Cerebellar nuclear complex (tissue), 1 donor: ENCODE measurements around the gene ZRSR2.
"Not testable (repeated sequence)": the region's sequence is repeated elsewhere in the genome, so short reads cannot be mapped to it uniquely, and the experiment has no call there.

ENCODE experiments used
- DNase-seq, 2 experiments: peaks; one replicate each; lab custom pipeline; 2025; lab: John Stamatoyannopoulos, UW

The ZRSR2 gene, protein sequence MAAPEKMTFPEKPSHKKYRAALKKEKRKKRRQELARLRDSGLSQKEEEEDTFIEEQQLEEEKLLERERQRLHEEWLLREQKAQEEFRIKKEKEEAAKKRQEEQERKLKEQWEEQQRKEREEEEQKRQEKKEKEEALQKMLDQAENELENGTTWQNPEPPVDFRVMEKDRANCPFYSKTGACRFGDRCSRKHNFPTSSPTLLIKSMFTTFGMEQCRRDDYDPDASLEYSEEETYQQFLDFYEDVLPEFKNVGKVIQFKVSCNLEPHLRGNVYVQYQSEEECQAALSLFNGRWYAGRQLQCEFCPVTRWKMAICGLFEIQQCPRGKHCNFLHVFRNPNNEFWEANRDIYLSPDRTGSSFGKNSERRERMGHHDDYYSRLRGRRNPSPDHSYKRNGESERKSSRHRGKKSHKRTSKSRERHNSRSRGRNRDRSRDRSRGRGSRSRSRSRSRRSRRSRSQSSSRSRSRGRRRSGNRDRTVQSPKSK

DNA sequence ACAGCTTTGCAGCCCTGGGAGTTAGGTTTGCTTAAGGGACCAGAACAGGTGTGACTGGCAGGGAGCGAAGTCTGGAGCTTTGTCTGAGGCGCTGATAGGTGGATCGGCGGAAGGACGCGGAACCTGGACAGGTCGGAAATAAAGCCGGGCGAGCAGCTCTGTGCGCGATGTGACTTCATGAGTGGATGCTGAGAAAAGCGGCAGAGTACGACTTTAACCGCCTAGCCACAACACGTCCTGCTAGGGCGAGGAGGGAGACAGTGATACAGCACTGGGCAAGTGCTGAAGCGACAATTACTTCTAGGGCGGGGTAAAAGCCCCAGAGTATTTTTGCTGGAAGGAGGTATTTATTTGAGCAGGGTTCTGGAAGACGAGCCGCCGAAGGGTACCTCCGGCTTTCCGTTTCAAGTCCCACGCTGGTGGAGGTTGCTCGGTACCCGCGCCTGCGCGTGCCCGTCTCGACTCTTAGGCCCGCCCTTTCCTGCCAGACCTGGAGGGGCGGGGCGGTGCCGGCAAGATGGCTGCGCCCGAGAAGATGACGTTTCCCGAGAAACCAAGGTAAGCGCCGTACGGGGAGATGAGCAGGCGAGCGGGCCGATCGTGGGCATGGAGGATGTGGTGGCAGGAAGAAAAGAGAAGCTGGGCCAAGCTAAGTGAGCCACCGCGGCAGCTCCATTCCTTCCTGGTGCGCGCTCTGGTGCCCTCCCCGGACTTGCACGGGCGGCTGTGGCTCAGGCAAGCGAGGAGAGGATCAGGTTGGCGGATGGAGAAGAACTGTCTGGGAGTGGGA lies at the start of gene ZRSR2:
Gene ZRSR2, plus strand, starts transcription at position 506 of the 790 bp plus-strand sequence. Its CDS starts 12 bp downstream, at position 518.
- peak; percentile 53 to 69 for DNase-seq

DNA sequence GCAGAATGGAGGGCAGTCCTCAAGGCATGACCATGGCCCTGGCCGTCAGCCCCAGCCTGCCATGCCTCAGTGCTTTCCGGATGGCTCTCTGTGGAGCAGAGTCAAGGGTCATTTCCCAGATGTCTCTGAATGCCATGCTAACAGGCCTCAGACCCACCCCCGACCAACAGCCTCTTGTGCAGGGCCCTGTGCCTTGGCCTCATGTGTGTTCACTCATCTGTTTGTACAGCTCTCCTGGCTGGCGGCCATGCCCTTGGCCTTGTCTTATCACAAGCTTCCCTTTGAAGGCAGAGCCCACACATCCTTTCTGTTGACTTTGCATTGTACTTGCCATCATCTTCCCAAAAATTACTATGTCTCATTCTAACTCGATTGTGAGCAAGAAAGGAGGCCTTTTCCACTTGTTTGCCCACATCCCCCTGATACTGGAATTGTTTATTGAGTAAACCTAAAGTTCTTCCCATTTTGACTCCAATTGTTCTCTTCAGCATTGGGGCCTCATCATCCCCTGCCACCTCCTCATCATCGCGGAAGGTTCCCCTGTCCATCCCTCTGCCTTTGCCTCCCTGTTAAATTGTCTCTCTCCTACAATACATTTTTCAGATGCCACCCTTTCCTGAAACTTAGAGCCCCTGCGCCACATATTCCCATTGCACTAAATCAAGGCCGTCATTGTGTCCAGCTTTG lies 46.0 kb upstream of the ZRSR2 start:
- DNase-seq: no peak

DNA sequence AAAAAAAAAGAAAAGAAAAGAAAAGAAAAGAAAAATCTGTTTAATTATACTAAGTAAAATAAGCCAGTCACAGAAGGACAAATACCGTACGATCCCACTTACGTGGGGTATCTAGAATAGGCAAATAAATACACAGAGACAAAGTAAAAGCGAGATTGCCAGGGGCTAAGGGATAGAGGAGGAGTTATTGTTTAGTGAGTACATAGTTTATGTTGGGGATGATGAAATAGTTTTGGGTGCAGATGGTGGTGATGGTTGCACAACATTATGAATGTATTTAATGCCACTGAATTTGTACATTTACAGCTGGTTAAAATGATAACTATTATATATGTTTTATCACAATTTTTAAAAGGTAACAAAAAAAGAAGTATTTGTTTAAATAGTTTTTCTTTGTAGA lies 45.1 kb upstream of the ZRSR2 start:
- no peak for DNase-seq

DNA sequence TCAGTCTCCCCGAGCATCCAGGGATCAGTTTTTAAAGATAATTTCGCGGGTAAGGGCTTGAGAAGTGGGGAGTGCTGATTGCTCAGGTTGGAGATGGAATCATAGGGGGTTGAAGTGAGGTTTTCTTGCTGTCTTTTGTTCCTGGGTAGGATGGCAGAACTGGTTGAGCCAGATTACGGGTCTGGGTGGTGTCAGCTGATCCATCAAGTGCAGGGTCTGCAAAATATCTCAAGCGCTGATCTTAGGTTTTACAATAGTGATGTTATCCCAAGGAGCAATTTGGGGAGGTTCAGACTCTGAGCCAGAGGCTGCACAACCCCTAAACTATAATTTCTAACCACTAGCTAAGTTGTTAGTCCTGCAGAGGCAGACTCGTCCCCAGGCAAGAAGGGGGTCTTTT lies 43.6 kb upstream of the ZRSR2 start:
- not testable (repeated sequence) for DNase-seq

DNA sequence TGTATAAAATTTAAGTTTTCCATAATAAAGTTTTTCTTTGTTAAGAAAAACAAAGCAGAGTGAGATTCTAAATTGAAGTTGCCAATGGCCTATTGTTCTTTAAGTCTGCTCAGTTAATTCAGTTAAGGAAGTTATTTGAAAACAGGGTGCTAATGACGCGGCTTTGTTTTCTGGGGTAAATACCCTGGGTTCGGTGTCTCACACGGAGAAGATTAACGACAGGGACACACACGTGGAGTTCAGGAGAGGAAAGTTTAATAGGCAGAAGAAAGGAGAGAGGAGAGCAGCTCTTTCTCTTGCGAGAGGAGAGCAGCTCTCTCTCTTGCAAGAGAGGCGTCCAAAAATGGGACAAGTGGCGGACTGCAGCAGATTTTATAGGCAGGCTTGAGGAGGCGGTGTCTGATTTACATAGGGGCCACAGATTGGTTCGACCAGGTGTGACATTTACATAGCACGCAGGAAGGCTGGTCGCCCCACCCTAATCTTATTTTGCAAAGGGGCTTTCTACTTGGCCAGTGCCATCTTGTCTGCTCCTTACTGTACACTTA lies 42.6 kb upstream of the ZRSR2 start:
- no peak for DNase-seq

DNA sequence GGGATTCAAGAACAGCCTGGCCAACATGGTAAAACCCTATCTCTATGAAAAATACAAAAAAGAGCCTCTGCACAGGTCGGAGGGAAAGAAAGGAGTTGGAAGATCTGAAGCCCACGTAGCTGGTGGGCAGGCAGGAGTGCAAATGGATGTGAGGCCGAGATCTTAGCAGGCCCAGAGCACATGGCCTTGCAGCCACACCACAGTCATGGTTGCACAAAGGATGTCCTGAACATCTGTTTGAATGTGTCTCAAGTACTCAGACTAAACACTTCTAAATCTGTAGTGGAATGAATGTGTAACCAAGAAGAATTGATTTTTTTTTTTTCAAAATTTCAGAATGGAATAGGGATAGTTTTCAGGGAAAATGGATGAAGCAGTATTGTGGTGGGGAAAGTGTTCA lies 41.4 kb upstream of the ZRSR2 start:
- no peak for DNase-seq

DNA sequence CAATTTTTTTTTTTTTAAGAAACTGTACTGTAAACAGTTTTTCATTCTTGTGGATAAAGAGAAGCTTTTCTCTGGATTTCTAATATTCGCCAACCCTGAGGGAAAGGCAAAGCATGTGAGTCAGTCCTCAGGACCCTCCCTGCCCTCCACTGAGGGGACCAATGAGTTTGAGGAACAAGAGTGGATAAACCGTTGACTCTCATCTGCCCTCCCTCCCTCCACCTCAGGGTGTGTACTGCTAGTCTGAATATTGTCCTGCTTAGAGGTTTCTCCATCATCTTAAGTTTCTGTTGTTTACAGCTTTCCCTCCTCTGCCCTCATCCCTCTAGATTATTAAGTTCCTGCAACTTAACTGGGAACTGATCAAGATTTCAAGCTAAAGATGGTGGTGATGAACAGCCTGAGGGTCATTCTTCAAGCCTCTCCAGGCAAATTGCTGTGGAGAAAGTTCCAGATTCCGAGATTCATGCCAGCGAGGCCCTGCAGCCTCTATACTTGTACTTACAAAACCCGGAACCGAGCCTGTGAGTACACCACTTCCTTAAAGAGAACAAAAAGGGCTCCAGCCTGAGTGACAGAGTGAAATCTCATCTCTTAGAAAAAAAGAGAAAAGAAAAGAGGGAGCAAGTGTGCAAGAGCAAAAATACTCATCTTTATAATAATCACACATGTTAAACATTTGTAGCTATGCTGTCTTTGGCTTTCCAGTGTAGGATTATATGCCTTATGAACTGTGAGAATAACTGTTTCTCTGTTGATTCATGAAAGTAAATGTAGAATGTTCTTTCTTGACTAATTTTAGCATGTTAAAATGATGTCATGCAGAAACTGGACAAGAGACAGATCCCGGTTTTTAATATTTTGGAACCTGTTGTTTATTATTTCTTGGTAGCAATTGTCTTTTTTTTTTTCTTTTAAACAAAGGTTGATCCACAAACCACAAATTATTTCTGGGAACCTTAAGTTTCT lies 40.4 kb upstream of the ZRSR2 start:
- DNase-seq: no peak

DNA sequence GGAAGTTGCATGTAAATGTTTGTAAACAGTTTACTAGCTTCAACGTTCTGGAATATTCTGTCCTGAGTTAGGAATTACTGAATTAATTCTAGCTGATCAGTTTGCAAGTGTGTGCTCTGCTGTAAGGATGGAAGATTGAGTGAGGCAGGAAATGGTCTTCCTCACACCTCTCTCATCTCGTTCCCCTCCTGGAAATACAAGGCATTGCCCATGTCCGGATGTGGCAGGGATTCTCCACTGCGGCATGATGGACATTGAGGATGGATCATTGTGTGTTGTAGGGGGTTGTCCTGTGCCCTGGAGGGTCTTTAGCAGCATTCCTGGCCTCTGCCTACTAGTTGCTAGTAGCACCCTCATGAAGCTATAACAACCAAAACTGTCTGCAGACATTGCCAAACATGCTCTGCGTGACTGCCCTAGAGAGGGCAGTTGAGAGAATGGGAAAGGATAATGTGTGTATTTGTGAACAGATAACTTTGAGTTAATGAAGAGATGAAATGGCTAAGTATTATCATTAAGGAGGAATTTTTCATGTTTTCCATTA lies 39.6 kb upstream of the ZRSR2 start:
- DNase-seq: no peak

DNA sequence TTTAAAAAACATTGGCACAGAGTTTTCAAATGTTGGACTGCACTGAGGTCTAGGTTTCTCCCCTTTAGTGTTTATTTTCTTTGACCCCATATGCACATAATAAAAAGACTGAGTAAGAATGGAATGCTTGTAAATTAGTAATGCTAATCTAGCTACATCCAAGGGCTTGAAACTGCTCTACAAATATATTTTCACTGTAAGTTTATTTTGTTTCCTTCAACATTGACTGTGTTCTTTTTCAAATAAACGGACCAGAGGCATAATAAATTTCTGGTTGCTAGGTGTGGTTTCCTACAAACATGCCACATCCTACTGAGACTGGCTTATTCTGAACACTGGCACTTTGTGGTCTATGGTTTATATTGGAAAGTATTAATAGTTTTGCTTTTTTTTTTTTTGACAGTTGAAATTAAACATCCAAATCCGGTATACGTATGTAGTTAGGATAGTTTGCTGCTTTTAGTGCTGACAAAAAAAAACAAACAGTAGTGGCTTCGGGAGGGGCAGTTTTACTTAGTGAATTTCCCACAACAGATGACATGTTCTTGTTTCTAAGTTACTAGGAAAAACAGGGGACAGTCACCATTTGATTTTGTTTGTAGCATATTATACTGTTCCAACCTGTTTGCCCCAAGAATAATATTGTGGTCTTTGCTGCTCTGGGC lies 39.0 kb upstream of the ZRSR2 start:
- DNase-seq: no peak

DNA sequence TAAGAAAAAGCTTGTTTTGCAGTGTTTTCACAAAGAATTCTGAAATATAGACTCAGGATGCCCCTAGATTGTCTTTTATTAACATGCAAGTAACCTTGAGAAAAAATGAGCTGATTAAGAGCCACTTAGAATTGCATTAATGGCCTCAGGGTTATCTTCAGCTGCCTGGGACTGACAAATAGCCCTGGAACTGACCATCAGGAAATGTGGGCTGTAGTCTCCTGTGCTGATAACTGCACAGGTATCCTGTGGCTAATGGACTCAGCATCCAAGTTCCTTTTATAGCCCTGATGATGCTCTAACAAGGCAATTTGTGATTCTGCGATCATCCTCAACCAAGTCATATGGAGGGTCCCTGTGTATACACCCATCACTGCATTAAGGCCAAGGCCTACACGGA lies 35.2 kb upstream of the ZRSR2 start:
- DNase-seq: no peak

DNA sequence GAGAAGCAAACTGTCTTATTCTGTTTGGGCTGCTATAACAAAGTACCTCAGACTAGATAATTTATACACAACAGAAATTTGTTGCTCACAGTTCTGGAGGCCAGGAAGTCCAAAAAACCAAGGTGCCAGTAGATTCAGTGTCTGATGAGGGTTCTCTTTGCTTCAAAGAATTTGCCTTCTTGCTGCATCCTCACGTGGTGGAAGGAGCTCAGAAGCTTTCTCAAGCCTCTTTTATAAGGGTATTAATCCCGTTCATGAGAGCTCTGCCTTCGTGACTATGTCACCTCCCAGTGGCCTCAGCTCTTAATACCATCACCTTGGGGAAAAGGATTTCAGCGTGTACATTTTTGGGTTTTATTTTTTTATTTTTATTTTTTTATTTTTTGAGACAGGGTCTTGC lies 32.1 kb upstream of the ZRSR2 start:
- DNase-seq: no peak

DNA sequence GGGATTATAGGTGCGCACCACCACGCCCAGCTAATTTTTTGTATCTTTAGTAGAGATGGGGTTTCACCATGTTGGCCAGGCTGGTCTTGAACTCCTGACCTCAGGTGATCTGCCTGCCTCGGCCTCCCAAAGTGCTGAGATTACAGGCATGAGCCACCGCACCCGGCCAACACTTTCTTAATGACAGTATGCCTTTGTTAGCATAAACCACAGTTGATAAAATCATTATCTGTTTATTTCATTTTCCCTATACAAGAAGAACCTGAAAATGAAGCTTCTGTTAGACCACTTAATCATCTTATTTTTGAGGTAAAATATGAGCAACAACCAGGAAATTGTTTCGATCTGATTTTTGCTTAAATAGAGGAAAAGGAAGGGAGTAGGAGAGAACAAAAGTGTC lies 30.4 kb upstream of the ZRSR2 start:
- not testable (repeated sequence) for DNase-seq

DNA sequence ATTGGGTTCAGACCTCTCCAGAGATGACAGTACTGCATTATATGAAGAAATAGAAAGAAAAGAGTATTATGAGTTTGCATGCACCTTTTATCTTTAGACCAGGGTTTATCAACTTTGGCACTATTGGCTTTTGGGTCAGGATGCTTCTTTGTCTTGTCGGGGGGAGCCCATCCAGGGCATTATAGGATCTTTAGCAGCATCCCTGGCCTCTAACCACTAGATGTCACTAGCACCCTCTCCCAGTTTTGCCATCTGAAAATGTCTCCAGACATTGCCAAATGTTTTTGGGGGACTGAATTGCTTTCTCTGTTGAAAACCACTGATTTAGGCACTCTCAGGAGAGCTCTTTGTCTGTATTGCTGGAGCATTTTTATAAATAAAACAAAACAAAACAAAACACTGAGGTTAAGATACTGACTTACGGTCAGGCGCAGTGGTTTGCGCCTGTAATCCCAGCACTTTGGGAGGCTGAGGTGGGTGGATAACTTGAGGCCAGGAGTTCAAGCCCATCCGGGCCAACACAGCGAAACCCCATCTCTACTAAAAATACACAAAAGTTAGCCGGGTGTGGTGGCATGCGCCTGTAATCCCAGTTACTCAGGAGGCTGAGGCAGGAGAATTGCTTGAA lies 28.6 kb upstream of the ZRSR2 start:
- DNase-seq: no peak

DNA sequence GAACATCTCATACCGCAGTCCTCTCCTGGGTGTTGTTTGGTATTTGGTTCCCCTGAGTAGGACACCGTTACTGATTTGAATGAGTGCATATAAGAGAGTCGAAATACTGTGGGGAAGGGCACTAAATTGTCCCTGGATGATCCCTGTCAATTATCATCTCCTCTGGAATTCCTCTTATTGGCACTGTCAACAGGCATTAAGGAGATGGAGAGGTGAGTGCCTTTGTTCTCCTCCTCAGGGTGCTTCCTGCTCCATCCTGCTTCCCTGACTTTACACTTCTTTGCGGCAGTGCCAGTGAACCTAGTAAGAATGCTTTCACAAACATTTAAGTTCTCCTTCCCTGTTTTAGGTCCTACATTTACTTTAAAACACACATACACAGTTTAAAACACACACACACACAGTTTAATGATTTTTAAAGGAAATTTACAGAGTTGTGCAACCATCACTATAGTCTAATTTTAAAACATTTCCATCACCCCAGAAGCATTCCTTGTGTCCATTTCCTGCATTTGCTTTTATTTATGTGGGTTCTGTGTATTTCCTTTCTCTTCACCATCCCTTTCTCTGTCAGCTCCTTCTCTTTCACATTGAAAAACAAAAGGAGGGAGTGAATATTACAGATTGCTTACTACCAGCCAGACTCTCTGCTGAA lies 20.9 kb upstream of the ZRSR2 start:
- DNase-seq: no peak

DNA sequence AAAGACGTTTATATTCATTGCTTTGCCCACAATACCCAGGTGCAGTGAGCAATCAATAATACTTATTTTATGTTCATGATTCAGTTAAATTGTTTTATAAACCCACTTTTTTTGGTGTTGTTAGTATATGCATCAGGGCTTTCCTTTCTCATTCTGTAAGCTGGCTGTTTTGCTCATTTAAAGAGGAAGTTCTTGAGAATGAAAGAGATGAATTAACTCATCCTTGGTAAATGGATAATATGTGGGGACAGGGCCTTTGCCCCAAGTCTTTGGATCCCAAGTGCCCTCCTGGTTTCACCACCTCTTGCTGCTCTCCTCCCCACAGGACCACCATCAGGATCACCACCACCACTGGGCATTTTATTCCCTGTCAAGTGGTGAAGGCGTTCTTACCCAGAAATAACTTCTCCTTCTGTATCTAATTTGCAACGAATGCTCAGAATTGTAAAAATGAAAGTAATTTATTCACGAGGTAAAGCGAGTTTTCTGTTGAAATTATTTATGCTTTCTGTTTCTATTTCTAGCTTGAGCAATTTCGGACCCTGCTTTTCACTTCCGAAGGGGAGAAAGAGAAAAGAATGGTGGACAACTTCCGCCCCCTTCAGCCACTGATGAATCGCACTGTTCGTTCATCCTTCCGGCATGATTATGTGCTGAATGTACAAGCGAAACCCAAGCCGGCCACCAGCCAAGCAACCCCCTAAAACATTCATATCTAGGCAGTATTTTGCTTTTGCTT lies 8.2 kb upstream of the ZRSR2 start:
- DNase-seq: no peak

DNA sequence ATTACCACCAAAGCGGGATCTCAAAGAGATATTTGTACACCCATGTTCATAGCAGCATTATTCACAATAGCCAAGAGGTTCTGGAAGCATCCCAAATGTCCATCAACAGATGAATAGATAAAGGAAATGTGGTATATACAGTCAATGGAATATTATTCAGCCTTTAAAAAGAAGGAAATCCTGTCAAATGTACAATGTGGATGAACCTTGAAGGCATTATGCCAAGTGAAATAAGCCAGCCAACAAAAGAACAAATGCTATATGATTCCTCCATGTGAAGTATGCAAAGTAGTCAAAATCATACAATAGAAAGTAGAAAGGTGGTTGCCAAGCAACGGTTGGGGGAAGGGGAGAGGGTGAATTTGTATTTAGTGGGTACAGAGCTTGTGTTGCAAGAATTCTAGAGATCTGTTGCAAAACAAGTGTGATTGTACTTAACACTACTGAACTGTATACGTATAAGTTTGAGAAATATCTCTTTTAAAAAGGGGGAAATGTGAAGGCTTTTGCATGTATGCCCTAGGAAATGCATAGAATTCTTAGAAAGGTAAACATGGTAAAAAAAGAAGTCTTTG lies 5.0 kb upstream of the ZRSR2 start:
- DNase-seq: no peak

DNA sequence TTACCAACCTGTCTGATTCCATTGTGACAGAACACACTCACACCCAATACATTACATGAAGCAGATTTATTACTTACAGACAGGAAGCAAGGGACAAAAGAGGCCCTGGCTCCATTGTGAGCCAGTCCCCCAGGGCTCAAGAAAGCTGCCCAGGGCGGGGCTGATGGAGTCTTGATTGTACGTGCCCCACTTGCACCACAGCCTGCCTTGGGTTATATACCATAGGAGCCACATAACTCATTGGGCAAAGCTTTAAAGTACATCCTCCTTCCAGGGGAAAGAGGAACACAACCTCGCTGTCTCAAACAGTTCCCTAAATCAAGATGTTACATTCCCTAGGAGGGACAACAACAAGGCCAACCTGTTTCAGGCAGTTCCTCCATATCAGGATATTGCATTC lies 3.4 kb upstream of the ZRSR2 start:
- no peak for DNase-seq

DNA sequence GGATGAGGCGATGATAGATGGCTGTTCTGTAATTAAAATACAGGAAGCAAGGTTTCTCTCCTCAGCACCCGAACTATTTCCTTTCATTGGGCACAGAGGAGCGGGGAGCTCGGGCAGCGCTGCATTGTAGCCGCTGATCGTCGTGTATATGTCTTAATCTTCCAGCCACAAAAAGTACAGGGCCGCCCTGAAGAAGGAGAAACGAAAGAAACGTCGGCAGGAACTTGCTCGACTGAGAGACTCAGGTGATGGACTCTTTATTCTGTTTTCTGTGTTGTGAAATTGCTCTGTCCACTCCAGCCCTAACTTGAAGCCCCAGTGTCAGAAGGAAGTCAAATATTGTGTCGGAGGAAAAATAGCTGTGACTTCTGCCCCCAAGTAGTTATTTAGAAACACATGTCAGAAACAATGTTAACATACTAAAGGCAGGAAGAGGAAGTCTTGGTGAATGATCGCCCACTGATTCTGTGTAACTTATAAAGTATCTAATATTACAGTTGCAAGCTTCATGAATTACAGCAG lies 546 bp downstream of the ZRSR2 start:
- no peak for DNase-seq
